GM12878 (cell line): Measurements from ENCODE around the gene SDCCAG8. TPM values are rescaled to one million over a fixed set of nuclear protein-coding genes. Genes with fewer than 3 reads are reported as not detected.

Experiments
- ATAC-seq: fragments of 200-7000 bp; cut with Tn5 transposase; 3 replicates; pipeline ENCODE4 v1.9.1; 2020; ENCODE audit warnings: mild to moderate bottlenecking, moderate library complexity
- BruUV-seq: library from RNA; stranded (reverse); fragments of 400-500 nt; replicated peaks from 2 replicates; lab custom pipeline; 2021; lab: Mats Ljungman, UMichigan
- CTCF ChIA-PET: fragments of 300-600 bp; sonication (Branson Sonifier 250); formaldehyde crosslinking; extraction: SDS; loops from one replicate; lab custom pipeline; 2021; ENCODE audit warnings: inconsistent platforms; lab: Yijun Ruan, JAX
- POLR2A ChIA-PET: fragments of 350-600 bp; formaldehyde crosslinking; extraction: SDS; loops from one replicate; lab custom pipeline; 2021; ENCODE audit warnings: inconsistent platforms; lab: Charles Lee
- RAD21 ChIA-PET: fragments of 300-600 bp; sonication (Branson Sonifier 250); formaldehyde crosslinking; loops from one replicate; lab custom pipeline; 2023; ENCODE audit warnings: antibody characterized with exemption; ENCODE audit not compliant: unreplicated experiment; lab: Charles Lee
- SMC1A ChIA-PET: fragments of 300-600 bp; sonication (Branson Sonifier 250); formaldehyde crosslinking; loops from one replicate; lab custom pipeline; 2023; ENCODE audit not compliant: unreplicated experiment, uncharacterized antibody; lab: Charles Lee
- DNase-seq: peaks from one replicate; pipeline ENCODE4 v3.0.0-alpha.2; 2011; ENCODE audit warnings: low read depth, low spot score
- FAIRE-seq: peaks from 3 replicates; lab custom pipeline; 2011; peaks lifted over from hg19 to GRCh38; lab: Jason Lieb, UNC
- H2AFZ ChIP-seq: 2 replicates; pipeline ENCODE4 v1.6.0; 2011; ENCODE audit warnings: low read depth, low read length, control low read depth; ENCODE audit not compliant: control insufficient read depth
- H3K27ac ChIP-seq: 2 replicates; pipeline ENCODE4 v1.5.1; 2011; ENCODE audit warnings: control low read depth; ENCODE audit not compliant: control insufficient read depth, insufficient read depth
- H3K27me3 ChIP-seq, 2 experiments: replicated peaks in 1 of 2; 2 replicates each; pipeline versions ENCODE4 v1.6.0 to v1.6.1; 2011; ENCODE audit warnings: low read length in 1 of 2; ENCODE audit not compliant: control insufficient read depth in 2 of 2, insufficient read depth in 2 of 2
- H3K36me3 ChIP-seq, 2 experiments: 2 replicates each; pipeline ENCODE4 v1.5.1; 2011; ENCODE audit warnings: low read length in 1 of 2; ENCODE audit not compliant: control insufficient read depth in 2 of 2, insufficient read depth in 2 of 2
- H3K4me1 ChIP-seq: 2 replicates; pipeline ENCODE4 v1.6.1; 2011; ENCODE audit warnings: mild to moderate bottlenecking, low read length, moderate library complexity, mixed read lengths; ENCODE audit not compliant: control insufficient read depth, insufficient read depth
- H3K4me2 ChIP-seq: 2 replicates; pipeline ENCODE4 v1.6.0; 2011; ENCODE audit warnings: control low read depth; ENCODE audit not compliant: control insufficient read depth, insufficient read depth
- H3K4me3 ChIP-seq: fragments of 200-600 bp; sonication (generic); 2 replicates; pipeline ENCODE4 v1.5.1; 2016
- H3K79me2 ChIP-seq: 2 replicates; pipeline ENCODE4 v1.6.0; 2011; ENCODE audit warnings: low read length; ENCODE audit not compliant: control insufficient read depth, insufficient read depth
- H3K9ac ChIP-seq: 2 replicates; pipeline ENCODE4 v1.8.0; 2011; ENCODE audit warnings: low read length, control low read depth, mixed read lengths; ENCODE audit not compliant: control insufficient read depth, insufficient read depth
- H3K9me3 ChIP-seq: replicated peaks from 3 replicates; pipeline ENCODE4 v1.5.1; 2011; ENCODE audit warnings: mild to moderate bottlenecking, low read length; ENCODE audit not compliant: control insufficient read depth, insufficient read depth
- H4K20me1 ChIP-seq: 2 replicates; pipeline ENCODE4 v1.6.0; 2011; ENCODE audit not compliant: control insufficient read depth, insufficient read depth
- BHLHE40 ChIP-seq, 2 experiments: fragments of 450-650 bp in 1 of 2; IDR thresholded peaks; 2 replicates each; pipeline ENCODE4 v1.6.1; 2011 to 2017; ENCODE audit warnings: low read depth in 2 of 2, borderline replicate concordance in 1 of 2, improper control_type of control experiment in 1 of 2, low read length in 1 of 2, mild to moderate bottlenecking in 1 of 2
- BMI1 ChIP-seq: fragments of 450-650 bp; IDR thresholded peaks from 2 replicates; pipeline ENCODE4 v1.6.1; 2016; ENCODE audit warnings: mild to moderate bottlenecking, moderate library complexity, borderline replicate concordance
- CBX3 ChIP-seq: fragments of 200-600 bp; sonication (generic); IDR thresholded peaks from 2 replicates; pipeline ENCODE4 v1.6.1; 2016; ENCODE audit warnings: low read depth, borderline replicate concordance
- CHD1 ChIP-seq: IDR thresholded peaks from 2 replicates; pipeline ENCODE4 v1.6.1; 2012; ENCODE audit warnings: low read depth, low read length, improper control_type of control experiment
- ETV6 ChIP-seq, 2 experiments: fragments of 450-650 bp in 1 of 2; IDR thresholded peaks in 1 of 2; conservative IDR thresholded peaks in 1 of 2; 2 replicates each; pipeline ENCODE4 v1.6.1; 2014; ENCODE audit warnings: antibody characterized with exemption in 1 of 2, borderline replicate concordance in 1 of 2, low read depth in 1 of 2, mild to moderate bottlenecking in 1 of 2, moderate library complexity in 1 of 2
- FOS ChIP-seq: IDR thresholded peaks from 3 replicates; pipeline ENCODE4 v1.6.1; 2011; ENCODE audit warnings: borderline replicate concordance; ENCODE audit not compliant: insufficient read length; ENCODE audit errors: extremely low read depth
- HDAC2 ChIP-seq: fragments of 200-600 bp; sonication (generic); IDR thresholded peaks from 2 replicates; pipeline ENCODE4 v1.6.1; 2017
- NFYA ChIP-seq: IDR thresholded peaks from 2 replicates; pipeline ENCODE4 v1.6.1; 2011; ENCODE audit warnings: low read depth, mild to moderate bottlenecking, low read length, improper control_type of control experiment, borderline replicate concordance
- POLR2A ChIP-seq: IDR thresholded peaks from 2 replicates; pipeline ENCODE4 v1.6.1; 2011; ENCODE audit warnings: low read depth, mild to moderate bottlenecking, low read length
- ZNF217 ChIP-seq: fragments of 450-650 bp; IDR thresholded peaks from 2 replicates; pipeline ENCODE4 v1.6.1; 2017; ENCODE audit warnings: antibody characterized with exemption, mild to moderate bottlenecking
- ZSCAN29 ChIP-seq: fragments of 450-650 bp; IDR thresholded peaks from 2 replicates; pipeline ENCODE4 v1.6.1; 2017; ENCODE audit warnings: mild to moderate bottlenecking, moderate library complexity
- WGBS: methylation state at CpG from one replicate; pipeline ENCODE4 v1.1.6; 2016; ENCODE audit warnings: low lambda C conversion rate; ENCODE audit not compliant: insufficient replicate concordance, insufficient coverage; ENCODE audit errors: missing lambda C conversion rate; 5-methylcytosine and 5-hydroxymethylcytosine counted together
- in situ Hi-C: fragments of 300-500 bp; cut with MboI; formaldehyde crosslinking; loops from 9 replicates; pipeline ENCODE4 v1.14.3; 2018; ENCODE audit warnings: mixed read lengths
- intact Hi-C: fragments of 100-400 bp; cut with micrococcal nuclease; formaldehyde crosslinking; loops from one replicate; pipeline ENCODE4 v1.14.2; 2022; ENCODE audit not compliant: unreplicated experiment
- polyA plus RNA-seq, 11 experiments: library from polyadenylated mRNA; depleted of rRNA in 4 of 11; unstranded in 6 of 11; stranded (reverse) in 5 of 11; fragments of >200 nt; fragmentation: Nextera tagmentation in 4 of 11; fragmentation: Illumina TruSeq in 1 of 11; extraction: Ambion mirVana in 4 of 11; extraction: Trizol in 1 of 11; gene quantifications; 1 replicate in 1 of 11; 2 replicates in 10 of 11; pipeline versions ENCODE4 v1.2.1 to v1.2.3, GENCODE V29; 2011 to 2016; ENCODE audit warnings: inconsistent platforms in 2 of 11, missing spikeins in 2 of 11, low read depth in 1 of 11
- total RNA-seq, 4 experiments: library from RNA; depleted of rRNA in 3 of 4; stranded (reverse); fragments of >200 nt in 3 of 4; fragmentation: Illumina TruSeq in 1 of 4; extraction: Trizol in 1 of 4; gene quantifications; 2 replicates each; pipeline versions ENCODE4 v1.2.1 to v1.2.3, GENCODE V29; 2013 to 2021
- TF ChIP-seq, protein P1 (sequence below): fragments of 450-650 bp; IDR thresholded peaks from 2 replicates; pipeline ENCODE4 v1.6.1; 2017; ENCODE audit warnings: antibody characterized with exemption, mild to moderate bottlenecking, moderate library complexity

SDCCAG8 gene
- total and polyA plus RNA-seq, 10 of the 15 experiments (the other 5 are each of a cell fraction or from before 2014, with no cell fraction given) = 15.0 to 25.6 (median 20.6) TPM

DNA sequence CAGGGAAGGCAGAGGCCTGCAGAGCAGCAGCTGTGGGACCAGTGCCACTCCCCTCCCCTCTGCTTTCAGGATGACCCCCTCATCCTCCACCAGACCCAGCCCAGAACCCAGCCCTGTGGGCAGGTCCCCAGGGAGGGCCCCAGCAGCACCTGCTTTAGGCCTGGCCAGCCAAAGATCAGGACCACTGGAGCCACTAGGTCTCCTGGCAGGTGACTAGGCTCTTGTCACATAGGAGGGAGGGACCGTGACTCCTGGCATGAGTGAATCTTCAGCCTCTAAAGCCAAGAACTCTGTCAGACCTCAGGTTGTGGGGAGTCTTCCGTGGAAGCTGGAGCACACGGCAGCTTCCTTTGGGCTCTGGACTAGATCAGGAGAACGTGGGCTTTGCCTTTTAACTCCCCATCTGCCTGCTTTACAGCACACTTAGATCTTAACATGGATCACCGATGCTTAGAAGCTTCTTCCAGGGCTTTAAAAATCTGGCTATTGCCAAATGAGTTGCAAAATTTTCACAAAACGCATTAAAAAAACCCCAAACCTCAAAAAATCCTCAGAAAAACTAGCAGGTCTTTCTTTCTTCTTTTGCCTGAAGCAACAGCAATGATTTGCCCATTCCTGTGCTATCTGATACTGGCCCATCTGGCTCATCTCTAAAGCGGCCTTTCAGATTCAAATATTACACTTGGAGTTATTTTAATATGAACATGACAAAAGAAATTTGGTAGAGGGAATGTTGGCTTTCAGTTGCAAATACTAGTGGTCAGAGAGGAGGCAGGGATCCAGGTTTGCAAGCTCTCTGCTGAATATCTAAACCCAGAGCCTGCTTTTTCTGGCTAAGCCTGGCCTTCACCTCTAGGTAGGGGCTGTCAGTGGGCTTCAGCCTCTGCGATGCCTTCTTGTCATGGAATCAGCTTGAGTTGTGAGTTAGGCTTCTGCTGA lies 235.2 kb downstream of the SDCCAG8 start:
- no peaks in the 10 kb centered on the region for H3K9me3 ChIP-seq
- no peaks in the 10 kb centered on the region for H3K79me2 ChIP-seq
- H3K27ac ChIP-seq = no peak overlapping the region
- FAIRE-seq (no peak), ATAC-seq (no peak), DNase-seq (no peak)
- no peaks in the 10 kb centered on the region for H3K4me1 ChIP-seq
- in situ Hi-C loops = no loop called here
- H3K4me3 ChIP-seq = no peak overlapping the region
- ChIA-PET CTCF (interaction anchor here (0.5 to 1.2 kb wide), 3 partner anchors 15 to 793 kb away, joined by 3 read pairs; no protein-coding TSS in a partner anchor), POLR2A (no interaction called here), SMC1A (no interaction called here), RAD21 (no interaction called here)
- BruUV-seq = no TSS peak
- H2AFZ ChIP-seq = no peak overlapping the region
- 87% methylated on average over 8 of the region's 8 CpGs for WGBS
- no peaks in the 10 kb centered on the region; a peak in 1 of 4 replicates for H3K36me3 ChIP-seq
- H3K4me2 ChIP-seq = no peak overlapping the region
- no peaks in the 10 kb centered on the region for H4K20me1 ChIP-seq
- no peaks in the 10 kb centered on the region for H3K27me3 ChIP-seq
- H3K9ac ChIP-seq = no peak overlapping the region
- intact Hi-C loops = no loop called here
- TF ChIP-seq FOS = no peak
- TF ChIP-seq NFYA = no peak
- TF ChIP-seq CHD1 = no peak
- no peak for TF ChIP-seq HDAC2
- TF ChIP-seq POLR2A = no peak
- TF ChIP-seq ZNF217 = no peak
- no peak for TF ChIP-seq BMI1
- no peak for TF ChIP-seq ZSCAN29
- TF ChIP-seq BHLHE40 (IDR thresholded peaks at IDR 0.05; ENCODE audit: borderline replicate concordance in 1 of 2, low read depth in 2 of 2, low read length in 1 of 2) = no peak
- TF ChIP-seq, protein P1, sequence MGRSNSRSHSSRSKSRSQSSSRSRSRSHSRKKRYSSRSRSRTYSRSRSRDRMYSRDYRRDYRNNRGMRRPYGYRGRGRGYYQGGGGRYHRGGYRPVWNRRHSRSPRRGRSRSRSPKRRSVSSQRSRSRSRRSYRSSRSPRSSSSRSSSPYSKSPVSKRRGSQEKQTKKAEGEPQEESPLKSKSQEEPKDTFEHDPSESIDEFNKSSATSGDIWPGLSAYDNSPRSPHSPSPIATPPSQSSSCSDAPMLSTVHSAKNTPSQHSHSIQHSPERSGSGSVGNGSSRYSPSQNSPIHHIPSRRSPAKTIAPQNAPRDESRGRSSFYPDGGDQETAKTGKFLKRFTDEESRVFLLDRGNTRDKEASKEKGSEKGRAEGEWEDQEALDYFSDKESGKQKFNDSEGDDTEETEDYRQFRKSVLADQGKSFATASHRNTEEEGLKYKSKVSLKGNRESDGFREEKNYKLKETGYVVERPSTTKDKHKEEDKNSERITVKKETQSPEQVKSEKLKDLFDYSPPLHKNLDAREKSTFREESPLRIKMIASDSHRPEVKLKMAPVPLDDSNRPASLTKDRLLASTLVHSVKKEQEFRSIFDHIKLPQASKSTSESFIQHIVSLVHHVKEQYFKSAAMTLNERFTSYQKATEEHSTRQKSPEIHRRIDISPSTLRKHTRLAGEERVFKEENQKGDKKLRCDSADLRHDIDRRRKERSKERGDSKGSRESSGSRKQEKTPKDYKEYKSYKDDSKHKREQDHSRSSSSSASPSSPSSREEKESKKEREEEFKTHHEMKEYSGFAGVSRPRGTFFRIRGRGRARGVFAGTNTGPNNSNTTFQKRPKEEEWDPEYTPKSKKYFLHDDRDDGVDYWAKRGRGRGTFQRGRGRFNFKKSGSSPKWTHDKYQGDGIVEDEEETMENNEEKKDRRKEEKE = no peak
- TF ChIP-seq ETV6 (conservative IDR thresholded peaks at IDR 0.05 in 1 of 2, IDR thresholded peaks at IDR 0.05 in 1 of 2; ENCODE audit: borderline replicate concordance in 1 of 2, low read depth in 1 of 2) = no peak
- no peak for TF ChIP-seq CBX3
